Mucosa of rectum (tissue), 2 donors: Measurements from ENCODE around the gene SLC9A9.

Source experiments
- H3K27ac ChIP-seq, 2 donors: one replicate each; pipeline ENCODE4 v1.7.0; 2013; ENCODE audit warnings: inconsistent platforms in 2 of 2, low read depth in 2 of 2, low read length in 2 of 2
- H3K27me3 ChIP-seq, 2 donors: one replicate each; pipeline ENCODE4 v1.7.0; 2013; ENCODE audit warnings: low read length in 2 of 2; ENCODE audit not compliant: control insufficient read depth in 2 of 2, insufficient read depth in 2 of 2
- H3K36me3 ChIP-seq, 2 donors: one replicate each; pipeline ENCODE4 v1.7.0; 2013; ENCODE audit warnings: low read length in 2 of 2; ENCODE audit not compliant: control insufficient read depth in 2 of 2, insufficient read depth in 2 of 2
- H3K4me1 ChIP-seq, 2 donors: one replicate each; pipeline ENCODE4 v1.7.0; 2013; ENCODE audit warnings: low read length in 2 of 2, mild to moderate bottlenecking in 1 of 2; ENCODE audit not compliant: control insufficient read depth in 2 of 2, insufficient read depth in 2 of 2
- H3K4me3 ChIP-seq, 2 donors: one replicate each; pipeline ENCODE4 v1.7.0; 2013; ENCODE audit warnings: low read length in 2 of 2
- H3K9ac ChIP-seq, 2 donors: one replicate each; pipeline ENCODE4 v1.7.0; 2013; ENCODE audit warnings: low read length in 2 of 2, low read depth in 1 of 2, mild to moderate bottlenecking in 1 of 2
- H3K9me3 ChIP-seq, 2 donors: one replicate each; pipeline ENCODE4 v1.7.0; 2013; ENCODE audit warnings: low read length in 2 of 2; ENCODE audit not compliant: control insufficient read depth in 2 of 2
- donor health status: healthy.
- donor health status: Normal muscosa, but diverticular disease.

The SLC9A9 gene

GRCh38 chr3:143334231-143334630 is 514.0 kb downstream of the SLC9A9 start:
- Histone ChIP-seq H3K4me3 (no peak overlapping the region), H3K27me3 (no peaks in the 10 kb centered on the region), H3K9me3 (no peaks in the 10 kb centered on the region), H3K27ac (no peak overlapping the region), H3K4me1 (no peaks in the 10 kb centered on the region), H3K36me3 (no peaks in the 10 kb centered on the region), H3K9ac (no peak overlapping the region)

GRCh38 chr3:143333367-143333766 is 514.9 kb downstream of the SLC9A9 start:
- Histone ChIP-seq H3K36me3 (no peaks in the 10 kb centered on the region), H3K27me3 (no peaks in the 10 kb centered on the region), H3K4me3 (no peak overlapping the region), H3K4me1 (no peaks in the 10 kb centered on the region), H3K27ac (no peak overlapping the region), H3K9ac (no peak overlapping the region), H3K9me3 (no peaks in the 10 kb centered on the region)

GRCh38 chr3:143332026-143332425 is 516.2 kb downstream of the SLC9A9 start:
- H3K9me3 ChIP-seq: no peaks in the 10 kb centered on the region
- no peak overlapping the region for H3K27ac ChIP-seq
- H3K4me1 ChIP-seq: no peaks in the 10 kb centered on the region

GRCh38 chr3:143331350-143331749 is 516.9 kb downstream of the SLC9A9 start:
- H3K36me3 ChIP-seq: no peaks in the 10 kb centered on the region
- H3K4me1 ChIP-seq: no peaks in the 10 kb centered on the region
- H3K4me3 ChIP-seq: no peak overlapping the region
- no peaks in the 10 kb centered on the region for H3K27me3 ChIP-seq
- H3K27ac ChIP-seq: no peak overlapping the region
- no peaks in the 10 kb centered on the region for H3K9me3 ChIP-seq
- no peak overlapping the region for H3K9ac ChIP-seq

More at GRCh38 chr3:143332026-143332425, 516.2 kb downstream of the SLC9A9 start:
- Histone ChIP-seq H3K27me3 (no peaks in the 10 kb centered on the region), H3K36me3 (no peaks in the 10 kb centered on the region), H3K4me3 (no peak overlapping the region), H3K9ac (no peak overlapping the region)

GRCh38 chr3:143330296-143330868 is 517.9 kb downstream of the SLC9A9 start:
- Histone ChIP-seq H3K4me3 (no peak overlapping the region), H3K27ac (no peak overlapping the region)

GRCh38 chr3:143329567-143330211 is 518.6 kb downstream of the SLC9A9 start:
- no peak overlapping the region for H3K27ac ChIP-seq
- H3K36me3 ChIP-seq: no peaks in the 10 kb centered on the region
- no peak overlapping the region for H3K4me3 ChIP-seq
- no peak overlapping the region for H3K9ac ChIP-seq
- H3K9me3 ChIP-seq: no peaks in the 10 kb centered on the region
- H3K27me3 ChIP-seq: no peaks in the 10 kb centered on the region
- no peaks in the 10 kb centered on the region for H3K4me1 ChIP-seq

More at GRCh38 chr3:143330296-143330868, 517.9 kb downstream of the SLC9A9 start:
- H3K36me3 ChIP-seq: no peaks in the 10 kb centered on the region
- no peak overlapping the region for H3K9ac ChIP-seq
- no peaks in the 10 kb centered on the region for H3K27me3 ChIP-seq
- no peaks in the 10 kb centered on the region for H3K9me3 ChIP-seq
- H3K4me1 ChIP-seq: no peaks in the 10 kb centered on the region

- Histone ChIP-seq H3K36me3 (no peaks in the 10 kb centered on the region), H3K27me3 (no peaks in the 10 kb centered on the region), H3K4me1 (no peaks in the 10 kb centered on the region), H3K4me3 (no peak overlapping the region), H3K27ac (no peak overlapping the region), H3K9me3 (no peaks in the 10 kb centered on the region), H3K9ac (no peak overlapping the region)
Observed at GRCh38 chr3:143328451-143328850, 519.8 kb downstream of the SLC9A9 start.

- Histone ChIP-seq H3K9me3 (no peaks in the 10 kb centered on the region), H3K4me1 (no peaks in the 10 kb centered on the region), H3K27ac (no peak overlapping the region), H3K4me3 (no peak overlapping the region), H3K36me3 (no peaks in the 10 kb centered on the region), H3K9ac (no peak overlapping the region), H3K27me3 (no peaks in the 10 kb centered on the region)
Observed at GRCh38 chr3:143326983-143327778, 521.1 kb downstream of the SLC9A9 start.

GRCh38 chr3:143321058-143321769 is 527.1 kb downstream of the SLC9A9 start:
- Histone ChIP-seq H3K9ac (no peak overlapping the region), H3K4me1 (no peaks in the 10 kb centered on the region), H3K27me3 (no peaks in the 10 kb centered on the region), H3K36me3 (no peaks in the 10 kb centered on the region), H3K4me3 (no peak overlapping the region), H3K9me3 (no peaks in the 10 kb centered on the region), H3K27ac (no peak overlapping the region)

- Histone ChIP-seq H3K36me3 (no peaks in the 10 kb centered on the region), H3K9me3 (no peaks in the 10 kb centered on the region), H3K27ac (no peak overlapping the region), H3K4me3 (no peak overlapping the region), H3K4me1 (no peaks in the 10 kb centered on the region), H3K9ac (no peak overlapping the region), H3K27me3 (no peaks in the 10 kb centered on the region)
Observed at GRCh38 chr3:143315766-143316165, 532.5 kb downstream of the SLC9A9 start.
